GM12891 (cell line): ENCODE results near the gene MAPK14.
"Not testable (repeated sequence)": the region's sequence is repeated elsewhere in the genome, so short reads cannot be mapped to it uniquely, and the experiment has no call there.

Experiments used
- POLR2A ChIP-seq: IDR thresholded peaks from 2 replicates; pipeline ENCODE4 v1.6.1; 2011; ENCODE audit warnings: low read depth, low read length, control low read depth
- POLR2AphosphoS5 ChIP-seq: IDR thresholded peaks from 2 replicates; pipeline ENCODE4 v1.6.1; 2011; ENCODE audit warnings: low read depth, low read length, control low read depth
- SPI1 ChIP-seq: IDR thresholded peaks from 2 replicates; pipeline ENCODE4 v1.6.1; 2011; ENCODE audit warnings: low read depth, low read length, control low read depth

- not testable (repeated sequence) for TF ChIP-seq POLR2AphosphoS5, POLR2A, SPI1
Observed at GRCh38 chr6:35988047-35988446, 39.6 kb upstream of the MAPK14 start.
